OCI-LY1 (cell line): ENCODE results near the gene NUP107.

Experiments used
- H2AFZ ChIP-seq: fragments of 200-600 bp; sonication (generic), shearing (Covaris generic); 2 replicates; pipeline ENCODE4 v1.6.0; 2014; ENCODE audit warnings: antibody characterized with exemption, mild to moderate bottlenecking, low read length
- H3F3A ChIP-seq: fragments of 200-600 bp; sonication (generic), shearing (Covaris generic); 2 replicates; pipeline ENCODE4 v1.6.0; 2014; ENCODE audit warnings: mild to moderate bottlenecking, antibody characterized with exemption, low read length, moderate library complexity; ENCODE audit not compliant: insufficient read depth
- H3K27ac ChIP-seq: fragments of 200-600 bp; sonication (generic); 2 replicates; pipeline ENCODE4 v1.5.1; 2014; ENCODE audit warnings: low read length, mixed run types, mild to moderate bottlenecking, low read depth; ENCODE audit not compliant: poor library complexity, severe bottlenecking
- H3K27me3 ChIP-seq: fragments of 200-600 bp; sonication (generic); 2 replicates; pipeline ENCODE4 v1.6.0; 2014; ENCODE audit warnings: antibody characterized with exemption, mild to moderate bottlenecking, low read length, moderate library complexity; ENCODE audit not compliant: insufficient read depth
- H3K36me3 ChIP-seq: fragments of 200-600 bp; sonication (generic); 2 replicates; pipeline ENCODE4 v1.6.1; 2014; ENCODE audit warnings: mild to moderate bottlenecking, antibody characterized with exemption, low read length, moderate library complexity, mixed read lengths; ENCODE audit not compliant: insufficient read depth
- H3K4me1 ChIP-seq: fragments of 200-600 bp; sonication (generic); 2 replicates; pipeline ENCODE4 v1.5.1; 2014; ENCODE audit warnings: mild to moderate bottlenecking, low read length, moderate library complexity; ENCODE audit not compliant: insufficient read depth, severe bottlenecking
- H3K4me2 ChIP-seq: fragments of 200-600 bp; sonication (generic), shearing (Covaris generic); 2 replicates; pipeline ENCODE4 v1.6.1; 2014; ENCODE audit warnings: low read length
- H3K4me3 ChIP-seq: fragments of 200-600 bp; sonication (generic); 2 replicates; pipeline ENCODE4 v1.5.1; 2014; ENCODE audit warnings: low read length, low read depth, mild to moderate bottlenecking, mixed read lengths; ENCODE audit not compliant: poor library complexity, severe bottlenecking
- H3K79me2 ChIP-seq: fragments of 200-600 bp; shearing (Covaris generic); 2 replicates; pipeline ENCODE4 v1.6.1; 2016; ENCODE audit warnings: mixed run types, low read length, mixed read lengths; ENCODE audit not compliant: insufficient read depth
- H3K9ac ChIP-seq: fragments of 200-600 bp; sonication (generic), shearing (Covaris generic); 2 replicates; pipeline ENCODE4 v1.6.1; 2014; ENCODE audit warnings: mild to moderate bottlenecking, low read length, mixed read lengths
- H3K9me2 ChIP-seq: fragments of 200-600 bp; sonication (generic), shearing (Covaris generic); 2 replicates; pipeline ENCODE4 v1.6.1; 2014; ENCODE audit warnings: low read depth, mild to moderate bottlenecking, low read length, mixed read lengths
- H3K9me3 ChIP-seq: fragments of 200-600 bp; shearing (Covaris generic); 2 replicates; pipeline ENCODE4 v1.6.1; 2014; ENCODE audit warnings: low read length, mixed read lengths
- H4K20me1 ChIP-seq: fragments of 200-600 bp; sonication (generic), shearing (Covaris generic); 2 replicates; pipeline ENCODE4 v1.6.0; 2016; ENCODE audit warnings: mild to moderate bottlenecking, low read length; ENCODE audit not compliant: insufficient read depth
- EZH2 ChIP-seq: fragments of 200-600 bp; sonication (generic), shearing (Covaris generic); IDR thresholded peaks from 2 replicates; pipeline ENCODE4 v1.8.0; 2017; ENCODE audit warnings: borderline replicate concordance, mixed run types, mild to moderate bottlenecking, antibody characterized with exemption, low read length, moderate library complexity, mixed read lengths
- TF ChIP-seq, protein P1 (sequence below): fragments of 200-600 bp; sonication (generic), shearing (Covaris generic); IDR thresholded peaks from 2 replicates; pipeline ENCODE4 v1.5.1; 2017; ENCODE audit warnings: mild to moderate bottlenecking, antibody characterized with exemption, low read length, moderate library complexity, mixed read lengths

The NUP107 gene

GRCh38 chr12:68671179-68671578 lies 15.6 kb upstream of the NUP107 start:
- Histone ChIP-seq H3F3A (no peaks in the 10 kb centered on the region; the same call in 1 of the 2 replicates), H4K20me1 (no peaks in the 10 kb centered on the region), H3K27me3 (no peaks in the 10 kb centered on the region), H3K36me3 (peaks cover 2% of the 10 kb centered on the region; the same call in 1 of the 2 replicates), H3K4me1 (no peaks in the 10 kb centered on the region), H3K9ac (no peak overlapping the region), H3K27ac (no peak overlapping the region), H2AFZ (no peak overlapping the region), H3K9me2 (no peaks in the 10 kb centered on the region), H3K9me3 (no peaks in the 10 kb centered on the region), H3K4me2 (no peak overlapping the region), H3K4me3 (no peak overlapping the region), H3K79me2 (no peaks in the 10 kb centered on the region)
- TF ChIP-seq, protein P1, sequence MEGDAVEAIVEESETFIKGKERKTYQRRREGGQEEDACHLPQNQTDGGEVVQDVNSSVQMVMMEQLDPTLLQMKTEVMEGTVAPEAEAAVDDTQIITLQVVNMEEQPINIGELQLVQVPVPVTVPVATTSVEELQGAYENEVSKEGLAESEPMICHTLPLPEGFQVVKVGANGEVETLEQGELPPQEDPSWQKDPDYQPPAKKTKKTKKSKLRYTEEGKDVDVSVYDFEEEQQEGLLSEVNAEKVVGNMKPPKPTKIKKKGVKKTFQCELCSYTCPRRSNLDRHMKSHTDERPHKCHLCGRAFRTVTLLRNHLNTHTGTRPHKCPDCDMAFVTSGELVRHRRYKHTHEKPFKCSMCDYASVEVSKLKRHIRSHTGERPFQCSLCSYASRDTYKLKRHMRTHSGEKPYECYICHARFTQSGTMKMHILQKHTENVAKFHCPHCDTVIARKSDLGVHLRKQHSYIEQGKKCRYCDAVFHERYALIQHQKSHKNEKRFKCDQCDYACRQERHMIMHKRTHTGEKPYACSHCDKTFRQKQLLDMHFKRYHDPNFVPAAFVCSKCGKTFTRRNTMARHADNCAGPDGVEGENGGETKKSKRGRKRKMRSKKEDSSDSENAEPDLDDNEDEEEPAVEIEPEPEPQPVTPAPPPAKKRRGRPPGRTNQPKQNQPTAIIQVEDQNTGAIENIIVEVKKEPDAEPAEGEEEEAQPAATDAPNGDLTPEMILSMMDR = no peak
- TF ChIP-seq EZH2 = no peak

DNA sequence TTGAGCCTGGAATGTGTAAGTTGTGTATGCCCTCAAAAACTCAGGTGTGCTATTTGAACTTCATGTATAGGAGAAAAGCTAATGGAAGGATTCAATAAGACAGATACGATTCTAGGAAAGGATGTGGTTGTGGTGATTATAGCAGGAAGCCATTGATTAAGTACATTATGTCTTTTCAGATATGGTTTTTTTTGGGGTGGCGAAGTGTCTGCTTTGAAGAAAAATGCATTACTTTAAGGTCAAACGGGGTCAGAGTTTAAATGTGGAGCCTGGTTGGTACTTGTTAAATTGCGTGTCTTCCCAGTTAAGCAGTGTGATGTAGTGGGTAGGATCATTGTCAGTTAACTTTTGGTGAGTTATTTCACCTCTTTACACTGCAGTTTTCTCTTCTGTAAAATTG lies 13.0 kb upstream of the NUP107 start:
- Histone ChIP-seq H3K9me2 (no peaks in the 10 kb centered on the region), H3K4me2 (no peak overlapping the region), H3K27ac (no peak overlapping the region), H3F3A (no peaks in the 10 kb centered on the region; the same call in 1 of the 2 replicates), H4K20me1 (no peaks in the 10 kb centered on the region), H3K27me3 (no peaks in the 10 kb centered on the region), H3K9me3 (no peaks in the 10 kb centered on the region), H3K4me1 (no peaks in the 10 kb centered on the region), H3K79me2 (no peaks in the 10 kb centered on the region), H3K4me3 (no peak overlapping the region), H3K36me3 (peaks cover 2% of the 10 kb centered on the region; the same call in 1 of the 2 replicates), H3K9ac (no peak overlapping the region), H2AFZ (no peak overlapping the region)
- TF ChIP-seq, protein P1 = no peak
- no peak for TF ChIP-seq EZH2

GRCh38 chr12:68674376-68674775 lies 12.4 kb upstream of the NUP107 start:
- Histone ChIP-seq H3K27ac (no peak overlapping the region), H4K20me1 (no peaks in the 10 kb centered on the region), H3K36me3 (peaks cover 2% of the 10 kb centered on the region; the same call in 1 of the 2 replicates), H3K4me1 (no peaks in the 10 kb centered on the region), H3K79me2 (no peaks in the 10 kb centered on the region), H3F3A (no peaks in the 10 kb centered on the region; the same call in 1 of the 2 replicates), H3K9me3 (no peaks in the 10 kb centered on the region), H2AFZ (no peak overlapping the region), H3K4me2 (no peak overlapping the region), H3K9me2 (no peaks in the 10 kb centered on the region), H3K4me3 (no peak overlapping the region), H3K27me3 (no peaks in the 10 kb centered on the region), H3K9ac (no peak overlapping the region)
- TF ChIP-seq EZH2 = no peak
- TF ChIP-seq, protein P1 = no peak
